SJCRH30 (cell line): ENCODE measurements around the gene DUOXA2. TPM values are rescaled to one million over a fixed set of nuclear protein-coding genes. Genes with fewer than 3 reads are reported as not detected.
"Not testable (repeated sequence)": the region's sequence is repeated elsewhere in the genome, so short reads cannot be mapped to it uniquely, and the experiment has no call there.

ENCODE experiments used
- DNase-seq, 2 experiments: peaks; one replicate each; pipeline ENCODE4 v3.0.0-alpha.2; 2015 to 2020
- H3K27ac ChIP-seq: fragments of 250-450 bp; sonication (Bioruptor Pico); 2 replicates; pipeline ENCODE4 v1.5.1; 2020; ENCODE audit warnings: mild to moderate bottlenecking, moderate library complexity
- H3K27me3 ChIP-seq: fragments of 250-450 bp; sonication (Bioruptor Pico); 2 replicates; pipeline ENCODE4 v1.5.1; 2020; ENCODE audit warnings: mild to moderate bottlenecking, moderate library complexity
- H3K36me3 ChIP-seq: fragments of 250-450 bp; sonication (Bioruptor Pico); 2 replicates; pipeline ENCODE4 v1.5.1; 2020; ENCODE audit warnings: mild to moderate bottlenecking, moderate library complexity
- H3K4me1 ChIP-seq: fragments of 250-450 bp; sonication (Bioruptor Pico); 2 replicates; pipeline ENCODE4 v1.5.1; 2020; ENCODE audit warnings: mild to moderate bottlenecking, moderate library complexity
- H3K4me3 ChIP-seq: fragments of 250-450 bp; sonication (Bioruptor Pico); 2 replicates; pipeline ENCODE4 v1.5.1; 2020; ENCODE audit warnings: mild to moderate bottlenecking, moderate library complexity
- H3K9me3 ChIP-seq: fragments of 250-450 bp; sonication (Bioruptor Pico); replicated peaks from 2 replicates; pipeline ENCODE4 v1.5.1; 2020; ENCODE audit warnings: mild to moderate bottlenecking, moderate library complexity
- total RNA-seq: library from RNA; depleted of rRNA; stranded (reverse); fragments of >200 nt; shearing (Covaris generic); gene quantifications from 2 replicates; pipeline ENCODE4 v1.2.3, GENCODE V29; 2014

The DUOXA2 gene
- total RNA-seq, 1 experiment from 2014 or later, result not detected

DNA sequence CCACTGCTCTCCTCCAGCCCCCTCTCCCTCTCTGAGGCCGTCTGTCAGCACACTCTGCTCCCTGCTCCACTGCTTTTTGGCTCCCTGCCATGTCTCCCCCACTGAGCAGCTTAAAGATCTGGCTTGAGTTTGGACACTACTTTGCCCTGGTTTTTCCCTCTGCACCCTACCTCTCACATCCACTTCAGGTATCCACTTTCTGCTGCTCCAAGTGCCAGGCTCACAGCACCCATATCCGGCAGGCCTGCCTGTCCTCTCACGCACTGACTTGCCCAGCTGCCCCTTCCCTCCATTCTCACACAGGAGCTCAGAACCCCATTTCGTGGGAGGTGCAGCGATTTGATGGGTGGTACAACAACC, 19.4 kb downstream of the DUOXA2 start:
- no peaks in the 10 kb centered on the region for H3K36me3 ChIP-seq
- H3K4me1 ChIP-seq, result no peaks in the 10 kb centered on the region
- DNase-seq, result peak in 1 of 2 experiments; percentile 19
- H3K27ac ChIP-seq, result no peak overlapping the region
- peaks cover 25% of the 10 kb centered on the region for H3K27me3 ChIP-seq
- H3K9me3 ChIP-seq, result no peaks in the 10 kb centered on the region
- H3K4me3 ChIP-seq, result no peak overlapping the region

DNA sequence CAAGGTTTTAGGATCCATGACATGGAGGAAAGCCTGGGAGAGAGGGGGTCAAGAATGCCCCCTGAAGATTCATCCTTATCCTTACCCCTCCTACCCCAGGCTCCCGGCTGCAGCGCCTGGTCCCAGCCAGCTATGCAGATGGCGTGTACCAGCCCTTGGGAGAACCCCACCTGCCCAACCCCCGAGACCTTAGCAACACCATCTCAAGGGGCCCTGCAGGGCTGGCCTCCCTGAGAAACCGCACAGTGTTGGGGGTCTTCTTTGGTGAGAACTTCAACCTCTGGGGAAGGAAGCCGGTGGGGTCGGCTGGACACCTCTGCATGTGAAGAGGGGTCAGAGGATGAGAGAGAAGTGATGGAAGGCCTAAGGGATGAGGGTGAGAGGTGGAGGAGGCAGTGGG, 19.9 kb downstream of the DUOXA2 start:
- H3K27me3 ChIP-seq, result peaks cover 25% of the 10 kb centered on the region

DNA sequence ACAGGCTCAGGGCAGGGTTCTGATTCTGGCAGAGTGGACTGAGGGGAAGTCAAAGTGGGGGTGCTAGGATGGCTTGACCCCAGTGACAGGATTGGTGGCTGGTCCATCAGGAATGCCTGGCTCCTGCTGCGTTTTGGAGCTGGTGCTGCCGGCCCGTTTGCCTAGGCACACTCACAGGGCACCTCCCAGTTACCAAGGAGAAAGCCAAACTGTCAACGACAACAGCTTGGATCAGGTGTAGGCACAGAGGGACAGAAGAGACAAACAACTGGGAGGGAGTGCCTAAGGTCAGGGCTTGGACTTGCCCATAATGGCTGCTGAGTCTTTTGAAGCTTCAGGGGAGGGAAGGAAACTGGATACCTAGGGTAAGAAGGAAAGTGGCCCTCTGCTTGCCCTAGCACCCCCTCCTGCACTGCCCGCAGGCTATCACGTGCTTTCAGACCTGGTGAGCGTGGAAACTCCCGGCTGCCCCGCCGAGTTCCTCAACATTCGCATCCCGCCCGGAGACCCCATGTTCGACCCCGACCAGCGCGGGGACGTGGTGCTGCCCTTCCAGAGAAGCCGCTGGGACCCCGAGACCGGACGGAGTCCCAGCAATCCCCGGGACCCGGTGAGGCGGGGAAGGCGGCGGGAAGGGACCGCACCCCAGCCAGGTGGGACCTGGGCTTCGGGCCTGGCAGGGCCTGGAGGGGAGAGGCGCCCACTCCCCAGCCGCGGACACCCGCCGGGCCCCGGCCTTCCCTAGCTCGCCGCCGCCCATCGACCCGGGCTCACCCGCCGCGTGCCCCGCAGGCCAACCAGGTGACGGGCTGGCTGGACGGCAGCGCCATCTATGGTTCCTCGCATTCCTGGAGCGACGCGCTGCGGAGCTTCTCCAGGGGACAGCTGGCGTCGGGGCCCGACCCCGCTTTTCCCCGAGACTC, 20.8 kb downstream of the DUOXA2 start:
- no peaks in the 10 kb centered on the region for H3K9me3 ChIP-seq
- H3K4me3 ChIP-seq, result no peak overlapping the region
- H3K36me3 ChIP-seq, result no peaks in the 10 kb centered on the region
- H3K4me1 ChIP-seq, result no peaks in the 10 kb centered on the region
- DNase-seq, result no peak
- peaks cover 25% of the 10 kb centered on the region for H3K27me3 ChIP-seq
- no peak overlapping the region for H3K27ac ChIP-seq

More for the DNA sequence above, 19.9 kb downstream of the DUOXA2 start:
- Histone ChIP-seq H3K36me3 (no peaks in the 10 kb centered on the region), H3K4me3 (no peak overlapping the region), H3K9me3 (no peaks in the 10 kb centered on the region), H3K27ac (no peak overlapping the region), H3K4me1 (no peaks in the 10 kb centered on the region)
- DNase-seq, result no peak

DNA sequence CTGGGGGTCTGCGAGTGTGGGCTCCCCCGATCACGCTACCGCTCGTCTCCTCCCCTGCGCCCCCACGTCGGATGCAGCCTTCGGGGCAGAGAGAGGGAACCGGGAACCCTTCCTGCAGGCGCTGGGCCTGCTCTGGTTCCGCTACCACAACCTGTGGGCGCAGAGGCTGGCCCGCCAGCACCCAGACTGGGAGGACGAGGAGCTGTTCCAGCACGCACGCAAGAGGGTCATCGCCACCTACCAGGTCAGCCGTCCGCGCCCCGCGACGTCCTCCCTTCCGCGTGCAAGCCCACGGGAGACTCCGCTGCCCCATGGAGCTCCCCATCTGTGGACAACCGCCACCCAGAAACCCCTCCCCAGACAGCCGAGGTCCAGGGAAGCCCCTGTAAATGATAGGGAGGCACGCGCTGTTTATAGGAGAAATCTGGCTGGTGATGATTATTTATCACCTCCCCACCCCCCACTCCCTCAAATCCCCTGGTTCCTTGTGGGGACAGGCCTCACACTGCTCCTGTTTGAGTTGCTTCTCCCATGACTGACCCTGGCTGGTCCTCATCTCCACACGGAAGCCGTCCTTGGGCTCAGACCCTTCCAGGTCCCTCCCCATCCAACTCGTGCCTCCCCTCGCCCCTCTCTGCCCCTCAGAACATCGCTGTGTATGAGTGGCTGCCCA, 21.7 kb downstream of the DUOXA2 start:
- not testable (repeated sequence) for H3K9me3 ChIP-seq, H3K27ac ChIP-seq, DNase-seq, H3K4me3 ChIP-seq, H3K36me3 ChIP-seq, H3K4me1 ChIP-seq
- H3K27me3 ChIP-seq, result peaks cover 25% of the 10 kb centered on the region

DNA sequence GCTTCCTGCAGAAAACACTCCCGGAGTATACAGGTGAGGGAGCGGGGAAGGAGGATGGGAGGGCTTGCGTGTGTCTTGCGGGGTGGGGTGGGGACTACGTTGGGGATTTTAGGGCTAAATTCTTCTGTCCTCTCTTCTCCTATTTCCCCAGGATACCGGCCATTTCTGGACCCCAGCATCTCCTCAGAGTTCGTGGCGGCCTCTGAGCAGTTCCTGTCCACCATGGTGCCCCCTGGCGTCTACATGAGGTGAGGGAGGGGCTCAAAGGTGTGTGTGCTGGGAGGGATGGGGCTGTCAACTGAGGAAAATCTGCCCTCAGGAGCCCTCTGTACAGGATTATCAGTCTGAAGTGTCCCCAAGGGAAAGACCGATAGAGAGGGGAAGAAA, 22.2 kb downstream of the DUOXA2 start:
- no peak overlapping the region for H3K4me3 ChIP-seq
- no peaks in the 10 kb centered on the region for H3K36me3 ChIP-seq
- H3K27ac ChIP-seq, result no peak overlapping the region
- no peaks in the 10 kb centered on the region for H3K9me3 ChIP-seq
- H3K27me3 ChIP-seq, result peaks cover 20% of the 10 kb centered on the region
- H3K4me1 ChIP-seq, result no peaks in the 10 kb centered on the region
- DNase-seq, result no peak

GRCh38 chr15:45137703-45138102, 23.6 kb downstream of the DUOXA2 start:
- H3K4me3 ChIP-seq, result no peak overlapping the region
- no peaks in the 10 kb centered on the region for H3K36me3 ChIP-seq
- peaks cover 11% of the 10 kb centered on the region for H3K27me3 ChIP-seq
- H3K27ac ChIP-seq, result no peak overlapping the region
- DNase-seq, result no peak
- H3K9me3 ChIP-seq, result no peaks in the 10 kb centered on the region
- no peaks in the 10 kb centered on the region for H3K4me1 ChIP-seq

DNA sequence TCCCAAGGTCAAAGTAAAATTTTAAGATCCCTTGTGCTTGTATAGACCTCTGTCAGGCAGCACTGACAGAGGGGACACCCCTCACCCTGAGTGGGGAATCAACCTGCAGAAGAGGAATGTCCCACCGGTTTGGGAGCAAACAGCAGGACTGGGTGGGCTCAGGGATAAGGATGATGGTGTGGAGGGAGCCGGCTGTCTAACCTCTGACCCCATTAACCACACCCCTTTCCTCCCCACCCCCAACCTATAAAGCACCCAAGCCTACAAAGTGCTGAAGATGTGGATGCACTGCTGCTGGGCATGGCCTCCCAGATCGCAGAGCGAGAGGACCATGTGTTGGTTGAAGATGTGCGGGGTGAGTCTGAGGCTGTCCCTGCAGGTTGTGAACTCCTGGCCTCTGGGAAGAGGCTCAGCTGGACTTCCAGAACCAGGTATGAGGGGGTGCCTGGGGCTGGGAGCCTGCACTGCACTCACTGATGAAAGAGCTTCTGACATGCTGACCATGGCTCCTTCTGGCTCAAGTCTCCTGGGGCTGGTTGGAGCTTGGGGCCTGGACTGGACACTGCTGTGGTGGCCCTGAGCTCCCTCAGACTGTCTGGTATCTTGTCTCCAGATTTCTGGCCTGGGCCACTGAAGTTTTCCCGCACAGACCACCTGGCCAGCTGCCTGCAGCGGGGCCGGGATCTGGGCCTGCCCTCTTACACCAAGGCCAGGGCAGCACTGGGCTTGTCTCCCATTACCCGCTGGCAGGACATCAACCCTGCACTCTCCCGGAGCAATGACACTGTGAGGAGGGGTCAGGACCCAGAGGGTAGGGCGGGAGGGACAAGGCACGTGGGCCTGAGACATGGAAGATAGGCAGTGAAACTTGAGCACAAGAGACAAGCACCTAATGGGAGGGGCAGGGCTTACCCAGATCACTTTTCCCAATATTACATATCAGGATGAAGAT, 25.0 kb downstream of the DUOXA2 start:
- peaks cover 15% of the 10 kb centered on the region for H3K27me3 ChIP-seq

GRCh38 chr15:45139770-45140169, 25.6 kb downstream of the DUOXA2 start:
- Histone ChIP-seq H3K36me3 (no peaks in the 10 kb centered on the region), H3K27me3 (peaks cover 18% of the 10 kb centered on the region), H3K4me3 (no peak overlapping the region), H3K27ac (no peak overlapping the region), H3K4me1 (no peaks in the 10 kb centered on the region), H3K9me3 (no peaks in the 10 kb centered on the region)
- no peak for DNase-seq

More for the DNA sequence above, 25.0 kb downstream of the DUOXA2 start:
- no peaks in the 10 kb centered on the region for H3K36me3 ChIP-seq
- DNase-seq, result no peak
- H3K27ac ChIP-seq, result no peak overlapping the region
- no peaks in the 10 kb centered on the region for H3K4me1 ChIP-seq
- H3K9me3 ChIP-seq, result no peaks in the 10 kb centered on the region
- H3K4me3 ChIP-seq, result no peak overlapping the region

DNA sequence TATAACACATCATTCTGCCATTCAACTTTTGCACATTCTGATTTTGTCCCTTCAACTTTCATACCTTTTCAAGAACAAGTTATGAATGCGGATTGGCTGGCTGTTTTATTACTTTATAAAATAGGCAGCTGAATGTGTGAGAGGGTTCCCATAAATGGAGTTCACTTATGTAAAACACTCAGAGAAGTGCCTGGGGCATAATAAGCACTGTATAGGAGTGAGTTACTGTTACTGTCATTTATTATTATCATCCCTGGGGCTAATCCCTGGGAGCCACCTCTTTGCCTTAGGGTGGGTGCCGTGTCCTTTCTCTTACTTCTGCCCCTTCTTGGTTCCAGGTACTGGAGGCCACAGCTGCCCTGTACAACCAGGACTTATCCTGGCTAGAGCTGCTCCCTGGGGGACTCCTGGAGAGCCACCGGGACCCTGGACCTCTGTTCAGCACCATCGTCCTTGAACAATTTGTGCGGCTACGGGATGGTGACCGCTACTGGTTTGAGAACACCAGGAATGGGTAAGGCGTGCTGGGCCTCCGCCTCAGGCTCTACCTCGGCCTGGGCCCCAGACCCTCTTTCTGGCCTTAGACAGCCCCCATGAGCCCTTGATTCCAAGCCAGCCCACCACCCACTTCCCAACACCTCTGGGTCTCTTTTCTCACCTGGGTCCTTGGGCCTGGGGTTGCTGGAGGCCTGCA, 26.6 kb downstream of the DUOXA2 start:
- Histone ChIP-seq H3K27me3 (peaks cover 18% of the 10 kb centered on the region), H3K36me3 (no peaks in the 10 kb centered on the region), H3K9me3 (no peaks in the 10 kb centered on the region)

GRCh38 chr15:45141386-45141785, 27.3 kb downstream of the DUOXA2 start:
- H3K4me1 ChIP-seq, result no peaks in the 10 kb centered on the region
- no peak overlapping the region for H3K27ac ChIP-seq
- H3K4me3 ChIP-seq, result no peak overlapping the region
- no peak for DNase-seq
- peaks cover 18% of the 10 kb centered on the region for H3K27me3 ChIP-seq
- H3K9me3 ChIP-seq, result no peaks in the 10 kb centered on the region
- H3K36me3 ChIP-seq, result no peaks in the 10 kb centered on the region

More for the DNA sequence above, 26.6 kb downstream of the DUOXA2 start:
- Histone ChIP-seq H3K4me1 (no peaks in the 10 kb centered on the region), H3K27ac (no peak overlapping the region), H3K4me3 (no peak overlapping the region)
- no peak for DNase-seq

DNA sequence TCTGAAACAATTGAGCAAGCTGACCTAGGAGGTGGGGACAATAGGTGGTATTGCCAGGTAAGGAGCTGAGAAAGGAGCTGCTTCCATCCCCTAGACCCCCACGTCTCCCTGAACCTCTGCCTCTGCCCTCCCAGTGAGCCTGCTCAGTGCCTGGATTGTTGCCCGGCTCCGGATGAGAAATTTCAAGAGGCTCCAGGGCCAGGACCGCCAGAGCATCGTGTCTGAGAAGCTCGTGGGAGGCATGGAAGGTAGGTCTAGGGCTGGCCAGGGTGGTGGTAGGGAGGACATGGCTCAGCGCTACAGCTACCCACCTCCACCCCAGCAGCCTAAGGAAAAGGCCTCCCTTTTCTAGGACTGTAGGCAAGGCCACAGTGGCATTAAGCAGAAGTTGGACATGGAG, 28.9 kb downstream of the DUOXA2 start:
- no peak for DNase-seq

GRCh38 chr15:45143946-45144345, 29.8 kb downstream of the DUOXA2 start:
- Histone ChIP-seq H3K27ac (no peak overlapping the region), H3K36me3 (no peaks in the 10 kb centered on the region), H3K9me3 (no peaks in the 10 kb centered on the region), H3K27me3 (peaks cover 13% of the 10 kb centered on the region), H3K4me1 (no peaks in the 10 kb centered on the region), H3K4me3 (no peak overlapping the region)
- DNase-seq, result no peak

More for the DNA sequence above, 28.9 kb downstream of the DUOXA2 start:
- Histone ChIP-seq H3K27ac (no peak overlapping the region), H3K4me1 (no peaks in the 10 kb centered on the region), H3K9me3 (no peaks in the 10 kb centered on the region), H3K27me3 (peaks cover 13% of the 10 kb centered on the region), H3K36me3 (no peaks in the 10 kb centered on the region), H3K4me3 (no peak overlapping the region)

- no peak overlapping the region for H3K4me3 ChIP-seq
- peaks cover 13% of the 10 kb centered on the region; the same call in 1 of the 2 replicates for H3K27me3 ChIP-seq
- H3K4me1 ChIP-seq, result no peaks in the 10 kb centered on the region
- H3K36me3 ChIP-seq, result no peaks in the 10 kb centered on the region
- DNase-seq, result no peak
- H3K27ac ChIP-seq, result no peak overlapping the region
- H3K9me3 ChIP-seq, result no peaks in the 10 kb centered on the region
Observed at GRCh38 chr15:45144775-45145174, 30.6 kb downstream of the DUOXA2 start.

DNA sequence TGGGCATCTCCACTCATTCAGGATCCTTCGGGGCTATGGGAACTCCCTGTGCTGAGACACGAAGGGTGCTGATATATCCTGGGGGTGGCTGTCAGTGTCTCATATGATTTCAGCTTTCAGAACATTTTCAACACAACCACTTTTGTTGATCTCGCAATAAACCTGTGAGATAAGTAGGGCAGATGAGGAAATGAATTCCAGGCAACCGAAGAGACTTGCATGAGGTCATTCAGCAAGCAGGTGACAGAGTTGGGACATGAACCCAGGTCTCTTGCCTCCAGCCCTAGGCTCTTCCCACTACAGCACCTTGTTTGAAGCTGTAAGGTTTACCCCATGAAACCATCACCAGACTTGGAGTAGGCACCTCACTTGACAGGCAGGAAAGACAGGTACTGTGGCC, 32.3 kb downstream of the DUOXA2 start:
- no peaks in the 10 kb centered on the region for H3K36me3 ChIP-seq
- no peak overlapping the region for H3K27ac ChIP-seq
- H3K27me3 ChIP-seq, result 0 out of 2 replicates have a peak, but pooled peaks cover 13% of the 10 kb centered on the region
- H3K4me3 ChIP-seq, result no peak overlapping the region
- no peaks in the 10 kb centered on the region for H3K9me3 ChIP-seq
- DNase-seq, result no peak
- H3K4me1 ChIP-seq, result no peaks in the 10 kb centered on the region
